Measurements from ENCODE around the gene DFFB. TPM values are rescaled to one million over a fixed set of nuclear protein-coding genes. Genes with fewer than 3 reads are reported as not detected.

The DFFB gene
- total RNA-seq, 1 experiment from 2014 or later: 17.1 TPM

DNA sequence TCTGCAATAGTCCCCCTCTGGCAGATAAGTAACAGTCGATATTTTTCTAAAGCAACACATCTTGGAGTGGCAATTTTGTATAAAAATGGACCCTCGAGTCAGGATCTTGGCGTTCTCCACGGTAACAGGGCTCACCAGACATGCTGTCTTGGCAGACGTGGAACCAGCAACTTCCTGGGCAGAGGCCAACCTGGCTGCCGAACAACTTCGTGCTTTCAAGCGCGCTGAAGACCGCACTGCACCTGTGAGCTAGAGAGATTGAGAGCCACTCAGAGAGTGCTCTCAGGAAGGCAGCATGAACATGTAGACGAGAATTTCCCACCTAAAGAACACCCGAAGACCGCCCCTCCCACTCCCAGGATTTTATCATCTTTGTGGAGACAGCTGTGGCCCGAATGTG lies 35.5 kb downstream of the DFFB start:
- ATAC-seq (no peak), DNase-seq (no peak)
- H3K27ac ChIP-seq (ENCODE audit: low read length): no peak overlapping the region
- BruUV-seq (replicated peaks): no TSS peak
- no peak overlapping the region for H2AFZ ChIP-seq (ENCODE audit: low read length)
- H3K4me2 ChIP-seq (ENCODE audit: low read length): no peak overlapping the region
- H3K9me2 ChIP-seq (replicated peaks; ENCODE audit: low read length): no peaks in the 10 kb centered on the region
- peaks cover 34% of the 10 kb centered on the region for H3K36me3 ChIP-seq (ENCODE audit: low read depth, low read length)
- H4K20me1 ChIP-seq (ENCODE audit: low read length): peaks cover 44% of the 10 kb centered on the region
- POLR2A ChIA-PET (ENCODE audit: unreplicated experiment): no interaction called here
- no peak overlapping the region for H3K9ac ChIP-seq (ENCODE audit: low read length)
- no peaks in the 10 kb centered on the region for H3F3A ChIP-seq (ENCODE audit: low read length, unreplicated experiment)
- intact Hi-C loops (cut with micrococcal nuclease): no loop called here
- no peak overlapping the region for H3K4me3 ChIP-seq (ENCODE audit: low read length)
- H3K4me1 ChIP-seq (ENCODE audit: insufficient read depth, low read length): no peaks in the 10 kb centered on the region
- H3K79me2 ChIP-seq (ENCODE audit: low read length): peaks cover 59% of the 10 kb centered on the region
- TF ChIP-seq, protein P1, sequence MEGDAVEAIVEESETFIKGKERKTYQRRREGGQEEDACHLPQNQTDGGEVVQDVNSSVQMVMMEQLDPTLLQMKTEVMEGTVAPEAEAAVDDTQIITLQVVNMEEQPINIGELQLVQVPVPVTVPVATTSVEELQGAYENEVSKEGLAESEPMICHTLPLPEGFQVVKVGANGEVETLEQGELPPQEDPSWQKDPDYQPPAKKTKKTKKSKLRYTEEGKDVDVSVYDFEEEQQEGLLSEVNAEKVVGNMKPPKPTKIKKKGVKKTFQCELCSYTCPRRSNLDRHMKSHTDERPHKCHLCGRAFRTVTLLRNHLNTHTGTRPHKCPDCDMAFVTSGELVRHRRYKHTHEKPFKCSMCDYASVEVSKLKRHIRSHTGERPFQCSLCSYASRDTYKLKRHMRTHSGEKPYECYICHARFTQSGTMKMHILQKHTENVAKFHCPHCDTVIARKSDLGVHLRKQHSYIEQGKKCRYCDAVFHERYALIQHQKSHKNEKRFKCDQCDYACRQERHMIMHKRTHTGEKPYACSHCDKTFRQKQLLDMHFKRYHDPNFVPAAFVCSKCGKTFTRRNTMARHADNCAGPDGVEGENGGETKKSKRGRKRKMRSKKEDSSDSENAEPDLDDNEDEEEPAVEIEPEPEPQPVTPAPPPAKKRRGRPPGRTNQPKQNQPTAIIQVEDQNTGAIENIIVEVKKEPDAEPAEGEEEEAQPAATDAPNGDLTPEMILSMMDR (conservative IDR thresholded peaks at IDR 0.05; ENCODE audit: low read depth, low read length): no peak
- H3K9me3 ChIP-seq (ENCODE audit: low read length): no peaks in the 10 kb centered on the region
- H3K27me3 ChIP-seq (ENCODE audit: low read length): no peaks in the 10 kb centered on the region
- CTCF ChIA-PET: no interaction called here

DNA sequence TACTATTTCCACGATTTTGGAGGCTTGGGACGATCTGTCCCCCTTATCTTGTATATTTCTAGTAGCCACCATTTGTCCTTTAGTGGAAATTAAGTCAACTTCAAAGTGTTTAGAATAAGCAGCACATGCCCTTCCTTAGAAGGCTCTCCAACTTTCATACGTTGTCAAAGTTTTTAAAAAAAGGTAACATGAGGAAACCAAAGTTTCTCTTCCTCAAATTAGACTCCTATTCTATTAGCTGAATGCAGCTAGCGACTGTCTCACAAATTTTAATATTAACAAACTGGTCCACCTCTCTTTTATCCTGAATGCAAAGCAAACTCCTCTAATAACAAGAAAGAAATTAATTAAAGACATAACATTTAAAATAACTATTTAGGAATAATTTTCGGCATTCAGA lies 35.9 kb downstream of the DFFB start:
- H3F3A ChIP-seq (ENCODE audit: low read length, unreplicated experiment): no peaks in the 10 kb centered on the region
- CTCF ChIA-PET: no interaction called here

DNA sequence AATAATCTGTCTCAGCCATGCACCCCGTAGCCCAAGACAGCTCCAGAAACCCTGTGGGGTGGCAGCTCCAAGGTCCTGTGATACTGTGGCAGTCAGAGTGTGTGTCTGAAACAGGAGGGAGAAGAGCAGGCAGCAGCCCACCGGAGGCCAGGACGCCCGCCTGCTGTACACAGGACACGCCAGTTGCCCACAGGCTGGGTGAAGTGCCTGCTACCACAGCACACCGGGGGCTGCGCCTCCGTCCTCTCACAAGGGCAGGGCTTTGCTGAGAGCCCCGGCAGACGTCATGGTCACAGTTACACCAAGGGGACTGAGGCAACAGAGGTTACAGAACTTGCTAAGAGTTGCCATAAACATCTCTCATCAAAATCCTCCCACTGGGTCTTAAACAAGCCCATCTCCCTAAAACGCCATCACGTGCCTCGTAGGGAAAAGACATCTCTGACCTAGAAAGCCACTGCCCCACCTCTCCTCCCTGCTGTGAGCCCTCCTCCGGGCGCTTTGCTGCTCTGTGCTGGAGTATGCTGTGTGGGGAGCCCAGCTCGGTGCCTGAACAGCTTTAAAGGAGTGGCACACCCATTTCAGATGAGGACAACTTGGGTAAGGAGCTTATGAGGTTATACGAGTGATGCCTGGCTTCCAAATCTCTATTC lies 37.5 kb downstream of the DFFB start:
- Histone ChIP-seq H3K9me3 (ENCODE audit: low read length) (no peaks in the 10 kb centered on the region), H4K20me1 (ENCODE audit: low read length) (peaks cover 52% of the 10 kb centered on the region), H3K27me3 (ENCODE audit: low read length) (no peaks in the 10 kb centered on the region), H3K36me3 (ENCODE audit: low read depth, low read length) (peaks cover 32% of the 10 kb centered on the region), H3F3A (ENCODE audit: low read length, unreplicated experiment) (no peaks in the 10 kb centered on the region), H3K9ac (ENCODE audit: low read length) (no peak overlapping the region), H3K4me3 (ENCODE audit: low read length) (no peak overlapping the region), H3K27ac (ENCODE audit: low read length) (no peak overlapping the region), H3K9me2 (replicated peaks; ENCODE audit: low read length) (no peaks in the 10 kb centered on the region), H3K79me2 (ENCODE audit: low read length) (peaks cover 79% of the 10 kb centered on the region), H3K4me1 (ENCODE audit: insufficient read depth, low read length) (peaks cover 10% of the 10 kb centered on the region), H2AFZ (ENCODE audit: low read length) (no peak overlapping the region), H3K4me2 (ENCODE audit: low read length) (no peak overlapping the region)
- ATAC-seq: no peak
- no TSS peak for BruUV-seq (replicated peaks)
- ChIA-PET CTCF (no interaction called here), POLR2A (ENCODE audit: unreplicated experiment) (no interaction called here)
- DNase-seq: no peak
- TF ChIP-seq EZH2phosphoT487 (IDR thresholded peaks at IDR 0.05; ENCODE audit: borderline replicate concordance, low read length): no peak
- TF ChIP-seq, protein P1 (conservative IDR thresholded peaks at IDR 0.05; ENCODE audit: low read depth, low read length): no peak
- no peak for TF ChIP-seq EZH2 (IDR thresholded peaks at IDR 0.05; ENCODE audit: low read length, unreplicated experiment)
- intact Hi-C loops (cut with micrococcal nuclease): no loop called here

More for the DNA sequence above, 35.9 kb downstream of the DFFB start:
- H2AFZ ChIP-seq (ENCODE audit: low read length): no peak overlapping the region
- peaks cover 63% of the 10 kb centered on the region for H3K79me2 ChIP-seq (ENCODE audit: low read length)
- no peak overlapping the region for H3K4me3 ChIP-seq (ENCODE audit: low read length)
- no peak overlapping the region for H3K9ac ChIP-seq (ENCODE audit: low read length)
- peaks cover 46% of the 10 kb centered on the region for H4K20me1 ChIP-seq (ENCODE audit: low read length)
- H3K4me2 ChIP-seq (ENCODE audit: low read length): no peak overlapping the region
- BruUV-seq (replicated peaks): no TSS peak
- no peaks in the 10 kb centered on the region for H3K27me3 ChIP-seq (ENCODE audit: low read length)
- peaks cover 35% of the 10 kb centered on the region for H3K36me3 ChIP-seq (ENCODE audit: low read depth, low read length)
- H3K4me1 ChIP-seq (ENCODE audit: insufficient read depth, low read length): no peaks in the 10 kb centered on the region
- no peak for TF ChIP-seq EZH2 (IDR thresholded peaks at IDR 0.05; ENCODE audit: low read length, unreplicated experiment)
- TF ChIP-seq, protein P1 (conservative IDR thresholded peaks at IDR 0.05; ENCODE audit: low read depth, low read length): no peak
- no peak for TF ChIP-seq EZH2phosphoT487 (IDR thresholded peaks at IDR 0.05; ENCODE audit: borderline replicate concordance, low read length)
- H3K27ac ChIP-seq (ENCODE audit: low read length): no peak overlapping the region
- POLR2A ChIA-PET (ENCODE audit: unreplicated experiment): no interaction called here
- no peaks in the 10 kb centered on the region for H3K9me3 ChIP-seq (ENCODE audit: low read length)
- no peak for ATAC-seq
- no peak for DNase-seq
- intact Hi-C loops (cut with micrococcal nuclease): no loop called here
- no peaks in the 10 kb centered on the region for H3K9me2 ChIP-seq (replicated peaks; ENCODE audit: low read length)
